Stimulated activated CD4-positive, alpha-beta T cell treated with anti-CD3 and anti-CD28 coated beads, Interleukin-1b, Interleukin-23, amount 100 ng/mL, for 24 hours (primary cell): Measurements from ENCODE around the gene FRMD8.
"Not testable (repeated sequence)": the region's sequence is repeated elsewhere in the genome, so short reads cannot be mapped to it uniquely, and the experiment has no call there.

Source experiments
- DNase-seq, 4 experiments: peaks; one replicate each; pipeline ENCODE4 v3.0.0-alpha.2; 2020; ENCODE audit warnings: low read depth in 4 of 4, low spot score in 1 of 4

FRMD8 gene

GRCh38 chr11:65413077-65413664 lies 26.7 kb downstream of the FRMD8 start:
- DNase-seq = not testable (repeated sequence)

DNA sequence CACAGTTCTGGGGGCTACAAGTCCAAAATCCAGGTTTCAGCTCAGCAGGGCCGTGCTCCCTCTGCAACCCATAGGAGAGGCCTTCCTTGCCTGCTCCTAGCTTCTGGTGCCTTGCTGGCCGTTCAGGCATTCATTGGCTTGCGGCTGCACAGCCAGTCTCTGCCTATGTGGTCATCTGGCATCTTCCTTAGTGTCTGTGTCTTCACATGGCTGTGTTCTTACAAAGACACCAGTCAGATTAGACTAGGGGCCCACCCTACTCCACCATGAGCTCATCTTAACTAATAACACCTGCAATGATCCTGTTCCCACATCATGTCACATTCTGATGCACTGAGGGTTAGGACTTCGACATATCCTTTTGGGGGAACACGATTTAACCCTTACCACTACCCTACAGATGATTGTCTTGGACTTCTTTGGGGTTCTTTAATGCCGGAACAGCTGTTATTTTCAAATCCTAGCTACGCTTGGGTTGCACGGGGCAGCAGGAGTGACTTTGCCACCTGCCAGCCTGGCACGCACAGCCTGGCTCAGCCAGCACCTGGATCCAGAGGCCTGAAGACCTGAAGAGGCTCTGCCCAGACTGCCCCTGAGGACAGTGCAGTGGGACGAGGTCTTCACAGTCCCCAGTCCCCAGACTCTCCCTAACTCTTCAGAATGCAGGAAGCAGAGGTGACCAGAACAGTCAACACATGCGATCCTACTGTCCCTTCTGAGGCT lies 28.5 kb downstream of the FRMD8 start:
- DNase-seq = no peak

- no peak for DNase-seq
Observed at GRCh38 chr11:65415499-65416340, 29.3 kb downstream of the FRMD8 start.

DNA sequence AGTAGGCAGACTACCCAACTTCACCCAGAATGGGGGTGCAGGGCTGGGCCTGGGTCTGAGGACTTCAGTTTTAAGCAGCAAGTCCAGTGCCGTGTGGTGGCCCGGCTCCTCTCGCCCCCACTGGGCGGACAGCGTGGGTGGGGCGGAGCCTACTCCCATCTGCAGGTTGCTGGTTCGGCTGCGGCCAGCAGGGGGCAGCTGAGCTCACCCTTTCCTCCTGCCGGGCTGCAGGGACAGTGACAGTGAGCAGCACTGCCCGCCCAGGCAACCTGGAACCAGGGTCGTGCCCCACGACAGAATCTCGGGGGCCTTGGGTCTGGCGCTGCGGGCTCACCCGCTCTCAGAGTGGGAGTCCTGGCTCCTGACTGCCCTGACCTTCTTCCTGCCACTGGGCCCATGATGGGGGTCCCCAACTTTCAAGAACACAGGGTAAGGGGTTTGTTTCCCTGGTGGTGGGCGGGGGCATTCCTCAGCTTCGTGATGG lies 29.9 kb downstream of the FRMD8 start:
- DNase-seq = peak in 3 of 4 experiments; percentile 88 to 90 (median 88)

- no peak for DNase-seq
Observed at GRCh38 chr11:65416841-65417701, 30.6 kb downstream of the FRMD8 start.

GRCh38 chr11:65417702-65418430 lies 31.4 kb downstream of the FRMD8 start:
- DNase-seq = no peak

GRCh38 chr11:65418431-65418680 lies 31.9 kb downstream of the FRMD8 start:
- no peak for DNase-seq

- peak in 3 of 4 experiments; percentile 67 to 92 (median 79) for DNase-seq
Observed at GRCh38 chr11:65418681-65419459, 32.4 kb downstream of the FRMD8 start.

DNA sequence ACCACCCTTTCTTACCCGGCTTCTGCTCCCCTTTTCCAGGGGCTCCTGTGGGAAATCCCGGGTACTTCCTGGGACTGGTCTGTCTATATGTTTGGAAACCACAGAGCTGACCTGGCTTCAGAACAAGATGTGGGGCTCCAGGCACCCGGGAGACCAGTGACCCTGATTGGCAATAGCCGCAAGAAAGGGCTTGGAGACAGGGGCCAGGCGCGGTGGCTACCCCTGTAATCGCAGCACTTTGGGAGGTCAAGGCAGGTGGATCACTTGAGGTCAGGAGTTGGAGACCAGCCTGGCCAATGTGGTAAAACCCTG lies 33.0 kb downstream of the FRMD8 start:
- DNase-seq = no peak

DNA sequence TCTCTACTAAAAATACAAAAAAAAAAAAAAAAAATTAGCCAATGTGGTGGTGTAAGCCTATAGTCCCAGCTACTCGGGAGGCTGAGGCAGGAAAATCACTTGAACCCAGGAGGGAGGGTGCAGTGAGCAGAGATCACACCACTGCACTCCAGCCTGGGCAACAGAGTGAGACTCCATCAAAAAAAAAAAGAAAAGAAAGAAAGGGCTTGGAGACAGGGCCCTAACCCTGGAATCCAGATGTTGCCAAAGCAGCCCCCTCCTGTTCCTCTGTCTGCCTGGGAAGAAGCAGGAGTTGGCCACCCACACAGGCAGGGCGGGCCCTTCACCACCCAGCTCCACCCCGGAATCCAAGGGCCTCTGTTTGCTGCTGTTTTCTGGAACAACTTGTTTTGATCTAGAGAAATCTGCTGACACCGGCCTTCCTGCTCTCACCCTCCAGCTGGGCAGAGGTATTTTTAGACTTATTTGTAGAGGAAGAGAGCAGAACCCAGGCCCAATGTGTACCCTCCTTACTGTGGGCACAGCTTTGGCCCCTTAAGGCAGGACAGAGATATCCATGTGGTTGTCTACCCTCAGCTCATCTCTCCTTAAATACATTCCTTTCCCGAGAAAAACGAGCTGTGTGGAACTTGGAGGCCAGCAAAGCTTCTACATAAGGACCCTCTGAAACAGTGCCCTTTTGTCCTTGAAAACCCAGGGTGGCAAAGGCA lies 33.5 kb downstream of the FRMD8 start:
- peak in 2 of 4 experiments; percentile 48 to 68 for DNase-seq

GRCh38 chr11:65420506-65420905 lies 34.1 kb downstream of the FRMD8 start:
- no peak for DNase-seq

DNA sequence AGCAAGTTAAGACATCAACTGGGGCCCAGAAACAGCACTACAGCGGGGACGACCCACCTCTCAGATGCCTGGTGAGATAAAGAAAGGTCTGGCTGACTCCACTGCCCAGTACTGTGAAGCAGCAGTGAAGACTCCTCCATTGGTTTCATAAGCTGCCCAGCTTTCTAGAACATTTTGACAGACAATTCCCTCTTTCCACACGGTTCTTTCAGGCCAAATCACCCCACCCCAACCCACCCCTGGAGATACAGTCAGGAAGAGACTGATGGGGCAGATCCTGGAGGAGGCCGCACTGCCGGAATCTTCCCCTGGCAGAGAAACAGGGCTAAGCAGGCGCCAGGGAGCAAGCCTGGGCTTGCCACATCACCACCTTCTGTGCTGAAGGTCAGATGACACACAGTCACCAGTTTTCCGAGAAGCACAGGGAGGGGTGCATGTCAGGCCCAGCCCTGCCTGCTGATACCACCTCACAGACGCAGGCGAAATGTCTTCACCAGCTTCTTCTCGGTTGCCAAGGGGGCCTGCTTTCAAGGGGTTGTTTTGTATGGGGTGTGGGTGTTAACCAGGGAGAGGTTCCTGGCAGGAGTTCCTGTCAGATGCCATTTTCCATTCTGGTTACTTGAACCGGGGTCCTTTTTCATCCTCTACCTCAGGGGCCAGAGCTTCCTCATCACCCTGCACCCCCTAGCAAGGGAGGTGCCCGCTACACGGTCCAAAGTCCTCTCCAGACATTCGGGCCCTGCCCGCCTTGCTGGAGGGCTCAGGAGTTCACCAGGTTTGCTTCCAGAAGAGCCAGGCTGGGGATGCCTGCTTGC lies 34.7 kb downstream of the FRMD8 start:
- DNase-seq = peak in 2 of 4 experiments; percentile 77 to 81

DNA sequence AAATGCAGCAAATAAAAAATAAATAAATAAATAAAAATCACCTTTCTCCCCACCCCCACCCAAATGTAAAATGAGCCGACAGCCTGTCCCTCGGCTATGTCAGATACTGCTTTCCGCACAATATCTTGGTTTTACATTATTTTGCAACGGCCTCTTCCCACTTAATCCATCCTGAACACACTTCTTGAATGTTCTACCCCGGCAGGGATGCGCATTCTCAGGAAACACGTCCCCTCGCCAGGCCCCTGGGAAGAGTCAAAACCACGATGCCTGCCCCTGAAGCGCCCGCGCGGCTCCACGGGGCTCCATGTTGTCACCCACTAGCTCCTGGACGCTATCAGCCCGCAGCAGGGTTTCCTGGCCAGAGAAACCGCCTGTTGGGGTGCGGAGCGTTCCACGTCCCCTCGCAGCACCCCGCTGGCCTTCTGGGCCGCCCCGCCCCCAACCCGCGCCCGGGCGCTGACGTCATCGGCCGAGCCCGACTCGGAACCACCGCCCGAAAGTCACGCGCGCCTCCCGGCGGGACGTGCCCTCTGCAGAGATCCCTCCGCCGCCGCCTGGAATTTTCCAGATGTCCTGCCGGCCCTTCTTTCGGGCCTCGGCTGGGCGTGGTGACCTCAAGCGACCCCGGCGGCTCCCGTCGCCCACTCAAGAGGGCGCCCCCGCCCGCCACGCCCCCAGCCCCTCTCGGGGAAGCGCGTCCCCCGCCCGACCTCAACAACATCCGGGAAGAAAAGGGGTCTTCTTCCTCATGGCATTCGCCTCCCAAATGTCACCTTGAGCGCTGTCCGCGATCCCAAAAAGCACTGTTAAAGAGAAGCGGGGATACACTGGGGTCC lies 35.6 kb downstream of the FRMD8 start:
- peak; percentile 83 to 96 (median 90) for DNase-seq

DNA sequence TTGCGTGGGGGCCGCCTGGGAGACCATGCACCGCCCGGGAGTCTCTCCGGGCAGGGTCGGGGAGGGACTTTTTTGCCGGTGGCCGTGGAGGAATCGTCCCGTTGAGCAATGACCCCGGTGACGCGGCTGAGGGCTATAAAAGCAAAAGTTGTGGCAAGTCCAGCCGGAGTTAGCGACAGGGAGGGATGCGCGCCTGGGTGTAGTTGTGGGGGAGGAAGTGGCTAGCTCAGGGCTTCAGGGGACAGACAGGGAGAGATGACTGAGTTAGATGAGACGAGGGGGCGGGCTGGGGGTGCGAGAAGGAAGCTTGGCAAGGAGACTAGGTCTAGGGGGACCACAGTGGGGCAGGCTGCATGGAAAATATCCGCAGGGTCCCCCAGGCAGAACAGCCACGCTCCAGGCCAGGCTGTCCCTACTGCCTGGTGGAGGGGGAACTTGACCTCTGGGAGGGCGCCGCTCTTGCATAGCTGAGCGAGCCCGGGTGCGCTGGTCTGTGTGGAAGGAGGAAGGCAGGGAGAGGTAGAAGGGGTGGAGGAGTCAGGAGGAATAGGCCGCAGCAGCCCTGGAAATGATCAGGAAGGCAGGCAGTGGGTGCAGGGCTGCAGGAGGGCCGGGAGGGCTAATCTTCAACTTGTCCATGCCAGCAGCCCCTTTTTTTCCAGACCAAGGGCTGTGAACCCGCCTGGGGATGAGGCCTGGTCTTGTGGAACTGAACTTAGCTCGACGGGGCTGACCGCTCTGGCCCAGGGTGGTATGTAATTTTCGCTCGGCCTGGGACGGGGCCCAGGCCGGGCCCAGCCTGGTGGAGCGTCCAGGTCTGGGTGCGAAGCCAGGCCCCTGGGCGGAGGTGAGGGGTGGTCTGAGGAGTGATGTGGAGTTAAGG lies 36.4 kb downstream of the FRMD8 start, which contains the start of gene NEAT1:
NEAT1 (plus strand) TSS at position 166 of the 883 bp plus-strand sequence.
- DNase-seq = peak; percentile 90 to 95 (median 92)

DNA sequence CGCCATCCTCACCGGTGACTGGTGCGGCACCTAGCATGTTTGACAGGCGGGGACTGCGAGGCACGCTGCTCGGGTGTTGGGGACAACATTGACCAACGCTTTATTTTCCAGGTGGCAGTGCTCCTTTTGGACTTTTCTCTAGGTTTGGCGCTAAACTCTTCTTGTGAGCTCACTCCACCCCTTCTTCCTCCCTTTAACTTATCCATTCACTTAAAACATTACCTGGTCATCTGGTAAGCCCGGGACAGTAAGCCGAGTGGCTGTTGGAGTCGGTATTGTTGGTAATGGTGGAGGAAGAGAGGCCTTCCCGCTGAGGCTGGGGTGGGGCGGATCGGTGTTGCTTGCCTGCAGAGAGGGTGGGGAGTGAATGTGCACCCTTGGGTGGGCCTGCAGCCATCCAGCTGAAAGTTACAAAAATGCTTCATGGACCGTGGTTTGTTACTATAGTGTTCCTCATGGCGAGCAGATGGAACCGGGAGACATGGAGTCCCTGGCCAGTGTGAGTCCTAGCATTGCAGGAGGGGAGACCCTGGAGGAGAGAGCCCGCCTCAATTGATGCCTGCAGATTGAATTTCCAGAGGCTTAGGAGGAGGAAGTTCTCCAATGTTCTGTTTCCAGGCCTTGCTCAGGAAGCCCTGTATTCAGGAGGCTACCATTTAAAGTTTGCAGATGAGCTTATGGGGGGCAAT lies 37.2 kb downstream of the FRMD8 start:
- DNase-seq = no peak
